GM18508 (cell line): ENCODE results near the gene CELSR3.

Experiments
- ATAC-seq: cut with Tn5 transposase; IDR thresholded peaks from one replicate; pipeline ENCODE4 v1.9.1; 2021; ENCODE audit warnings: moderate number of reproducible peaks; ENCODE audit not compliant: insufficient read depth, unreplicated experiment

CELSR3 gene

DNA sequence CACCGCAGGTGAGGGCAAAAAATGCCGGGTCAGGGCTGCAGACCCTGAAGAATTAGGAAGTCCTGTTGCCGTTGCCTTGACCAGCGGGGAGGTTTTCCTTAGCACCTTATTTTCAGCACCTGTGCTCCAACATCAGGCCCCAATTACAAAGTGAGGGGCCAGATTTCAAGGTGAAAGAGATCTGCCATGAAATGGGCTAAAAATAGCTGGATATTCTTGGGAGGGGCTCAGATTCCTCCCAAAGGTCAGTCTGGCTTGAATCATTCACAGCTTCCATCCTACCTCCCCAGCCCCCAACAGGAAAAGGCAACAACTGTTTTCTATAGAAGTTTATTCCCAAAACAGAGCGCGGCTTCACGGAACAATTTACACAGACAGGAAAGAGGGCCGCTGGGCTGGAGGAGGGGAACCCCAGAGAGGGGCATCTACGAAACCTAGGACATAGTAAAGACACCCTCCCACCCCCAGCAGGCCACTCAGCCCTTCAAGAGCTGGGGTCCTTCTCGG lies 26.5 kb downstream of the CELSR3 start:
- no peak for ATAC-seq

DNA sequence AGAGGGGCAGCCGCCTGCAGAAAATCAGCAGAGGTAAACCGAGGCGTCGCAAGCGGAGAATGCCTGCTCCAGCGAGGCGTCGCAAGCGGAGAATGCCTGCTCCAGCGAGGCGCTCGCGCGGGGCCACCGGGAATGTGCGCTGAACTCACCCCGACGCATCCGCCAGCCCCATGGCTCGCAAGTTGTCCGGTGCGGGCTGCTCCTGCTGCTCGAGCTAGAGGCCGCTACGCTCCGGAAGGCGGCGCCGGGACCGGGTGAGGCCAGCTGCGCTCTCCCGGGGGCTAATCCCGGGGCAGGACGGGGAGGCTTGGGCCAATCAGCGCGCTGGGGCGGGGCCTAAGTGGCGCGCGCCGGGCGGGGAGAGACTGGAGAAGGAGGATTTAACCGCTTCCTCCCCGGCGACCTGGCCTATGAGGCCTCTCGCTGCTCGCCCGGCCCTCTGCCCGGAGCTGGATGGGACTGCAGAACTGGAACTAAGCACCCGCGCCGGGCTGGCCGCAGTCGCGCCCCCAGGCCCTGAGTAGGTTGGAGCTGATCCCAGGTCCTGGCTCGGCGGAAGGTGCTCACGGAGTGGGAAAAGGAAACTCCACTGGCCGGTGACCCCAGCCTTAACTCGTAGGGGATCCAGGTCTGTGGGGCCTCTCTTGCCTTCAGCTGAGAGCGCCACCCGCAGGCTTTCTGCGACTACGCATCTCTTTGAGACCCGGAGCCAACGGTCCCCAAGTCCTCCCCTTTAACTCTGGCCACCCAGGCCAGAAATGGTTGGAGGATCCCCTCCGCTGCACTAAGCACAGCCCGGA lies 27.3 kb downstream of the CELSR3 start, which contains the start of gene SLC26A6:
Gene SLC26A6 (minus strand): TSS at position 240 of the 800 bp plus-strand sequence. CDS start 68 bp downstream, at position 172.
- ATAC-seq, result no peak

DNA sequence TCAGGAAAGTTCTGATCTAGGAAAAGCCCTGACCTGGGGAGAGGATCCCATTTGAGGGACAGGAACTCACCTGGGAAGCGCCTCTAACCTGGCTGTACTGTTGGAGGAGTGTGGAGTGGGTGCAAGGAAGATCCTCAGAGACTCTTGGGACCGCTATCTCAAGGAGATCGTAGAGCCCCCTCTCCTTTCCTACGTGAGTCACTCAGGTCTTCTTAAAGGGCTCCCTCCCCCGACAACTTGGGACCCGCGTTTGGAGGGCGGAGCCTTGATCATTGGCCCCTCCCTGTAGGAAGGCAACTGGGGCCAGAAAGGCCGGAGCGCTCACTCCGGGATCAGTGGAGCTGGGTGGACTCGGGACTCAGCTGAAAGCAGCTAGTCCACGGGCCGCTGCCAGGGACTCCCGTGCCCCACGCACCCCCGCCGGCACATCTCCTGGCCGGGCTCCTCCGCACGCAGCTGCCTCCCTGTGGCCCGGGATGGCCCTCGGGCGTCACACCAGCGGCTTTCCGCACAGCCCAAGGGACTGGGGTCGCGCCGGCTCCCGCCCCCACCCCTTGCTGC lies 27.9 kb downstream of the CELSR3 start:
- ATAC-seq, result no peak

DNA sequence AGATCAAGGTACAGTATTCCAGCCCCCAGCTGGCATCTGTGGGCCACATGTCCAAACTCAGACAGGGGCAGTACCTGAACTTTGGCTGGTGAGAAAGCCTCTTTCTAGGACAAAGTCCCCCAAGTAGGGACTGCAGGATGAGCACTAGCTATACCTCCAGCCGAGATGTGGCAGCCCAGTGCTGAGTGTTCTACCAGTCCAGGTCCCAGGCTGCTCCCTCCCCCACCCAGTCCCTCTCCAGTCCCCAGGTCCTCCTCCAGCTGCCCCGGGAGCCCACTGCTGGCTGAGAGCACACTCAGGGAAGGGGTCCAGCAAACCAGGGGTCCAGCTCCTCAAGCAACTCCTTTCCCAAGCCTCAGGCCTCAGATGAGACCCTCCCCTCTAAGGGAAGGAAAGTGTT lies 28.9 kb downstream of the CELSR3 start:
- no peak for ATAC-seq

DNA sequence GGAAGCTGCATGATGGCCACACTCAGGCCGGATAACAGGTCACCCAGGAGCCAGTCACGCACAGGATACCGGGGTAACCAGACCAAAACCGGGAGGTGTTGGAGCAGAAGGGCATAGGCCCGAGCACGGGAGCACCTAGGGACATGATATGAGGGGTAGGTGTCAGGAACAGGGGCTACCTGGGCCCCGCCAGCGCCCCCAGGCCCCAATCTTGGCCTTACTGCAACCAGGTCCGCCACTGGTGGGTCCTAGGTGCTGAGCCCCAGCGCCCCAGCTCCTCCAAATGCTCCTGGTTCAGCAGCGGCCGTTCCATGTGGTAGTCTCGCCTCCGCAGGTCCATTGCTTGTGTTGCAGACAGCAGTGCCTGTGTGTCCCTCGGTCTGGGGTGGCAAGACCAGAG lies 29.4 kb downstream of the CELSR3 start:
- ATAC-seq, result no peak

DNA sequence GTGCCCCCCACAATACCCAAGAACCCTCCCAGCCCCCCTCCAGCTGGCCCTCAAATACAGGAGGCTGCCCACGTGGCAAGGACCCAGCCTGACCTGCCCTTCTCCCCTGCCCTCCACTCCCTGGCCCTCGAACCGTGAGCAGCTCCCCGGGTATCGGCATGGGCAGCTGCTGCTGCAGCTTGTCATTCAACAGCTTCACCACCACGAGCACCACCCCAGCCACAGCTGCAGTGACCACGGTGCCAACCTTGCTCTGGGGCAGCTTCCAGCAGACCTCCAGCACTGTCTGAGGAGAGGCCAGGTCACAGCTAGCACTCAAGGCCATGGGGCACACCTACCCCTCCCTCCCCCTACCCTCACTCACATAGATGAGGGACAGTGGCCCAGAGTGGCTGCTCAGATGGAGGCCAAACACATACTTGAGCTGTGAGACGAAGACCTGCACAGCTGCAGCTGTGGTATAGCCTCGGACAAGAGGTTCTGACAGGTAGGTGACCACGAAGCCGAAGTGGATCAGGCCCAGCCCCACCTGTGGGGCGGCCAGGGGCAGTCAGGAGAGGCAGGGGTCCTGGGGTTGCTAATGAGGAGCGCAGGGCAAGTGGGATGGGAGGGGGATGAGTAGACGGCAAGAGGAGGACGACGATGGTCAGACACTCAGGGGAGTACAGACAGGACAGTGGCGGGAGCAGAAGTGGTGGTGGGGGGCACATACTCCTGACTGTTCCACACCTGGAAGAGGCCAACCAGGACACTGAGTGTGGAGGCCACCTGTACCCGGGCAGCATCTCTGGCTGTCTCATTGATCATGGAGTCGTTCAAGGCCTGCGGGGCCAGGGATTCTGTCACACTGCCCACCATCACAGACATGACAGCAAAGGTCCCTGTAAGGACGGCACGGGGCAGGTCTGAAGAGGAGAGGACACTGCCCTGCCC lies 30.9 kb downstream of the CELSR3 start:
- no peak for ATAC-seq

DNA sequence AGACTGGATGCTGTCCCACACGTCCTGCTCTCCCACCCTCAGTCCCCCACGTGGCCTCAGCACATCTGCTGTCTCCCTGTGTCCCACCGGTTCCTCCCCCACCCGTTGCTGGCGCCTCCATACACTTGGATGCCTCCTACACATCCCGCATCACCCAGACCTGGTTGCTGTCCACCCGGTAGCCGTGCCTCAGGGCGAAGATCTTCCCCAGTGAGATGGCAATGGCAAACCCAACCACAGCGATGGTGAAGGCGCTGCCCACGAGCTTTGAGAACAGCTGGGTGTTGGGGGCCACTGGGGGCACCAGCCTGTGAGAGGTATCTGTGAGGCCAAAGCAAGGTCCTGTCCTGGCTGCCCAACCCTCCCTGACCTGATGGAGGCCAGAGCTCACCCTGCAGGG lies 31.9 kb downstream of the CELSR3 start:
- no peak for ATAC-seq

DNA sequence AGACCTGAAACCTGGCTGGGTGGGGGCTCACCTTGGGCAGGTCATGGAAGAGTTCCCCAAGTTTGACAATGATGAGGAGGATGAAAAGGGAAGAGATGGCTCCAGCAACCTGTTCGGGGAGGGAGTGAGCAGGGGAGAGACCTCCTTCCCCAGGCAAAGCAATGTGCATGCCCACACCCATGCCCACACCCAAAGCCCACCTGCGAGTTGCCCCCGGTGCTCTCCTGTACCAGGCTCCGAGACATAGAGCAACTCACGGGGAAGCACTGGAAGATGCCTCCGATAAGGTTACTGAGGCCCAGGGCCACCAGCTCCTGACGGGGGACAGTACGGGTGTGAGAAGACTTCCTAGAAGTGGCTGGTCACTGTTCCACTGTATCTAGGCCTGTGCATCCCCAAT lies 32.3 kb downstream of the CELSR3 start:
- no peak for ATAC-seq

DNA sequence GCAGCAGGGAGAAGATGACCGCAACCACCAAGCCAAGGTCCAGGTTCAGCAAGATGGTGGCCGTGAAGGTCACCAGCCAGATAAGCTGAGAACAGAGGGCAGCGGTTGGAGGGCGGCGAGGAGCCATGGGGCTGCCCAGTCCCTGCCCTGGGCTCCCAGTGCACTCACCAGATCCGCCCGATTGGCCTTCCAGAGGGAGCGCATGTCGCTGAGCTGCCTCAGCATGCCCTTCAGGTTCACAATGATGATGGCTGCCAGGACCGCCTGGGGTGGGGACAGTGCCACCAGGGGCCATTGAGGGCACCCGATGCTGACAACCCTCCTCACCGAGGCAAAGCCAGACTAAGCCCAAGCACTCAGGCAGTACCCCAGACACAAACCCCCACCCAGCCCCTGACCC lies 32.8 kb downstream of the CELSR3 start:
- ATAC-seq, result no peak

DNA sequence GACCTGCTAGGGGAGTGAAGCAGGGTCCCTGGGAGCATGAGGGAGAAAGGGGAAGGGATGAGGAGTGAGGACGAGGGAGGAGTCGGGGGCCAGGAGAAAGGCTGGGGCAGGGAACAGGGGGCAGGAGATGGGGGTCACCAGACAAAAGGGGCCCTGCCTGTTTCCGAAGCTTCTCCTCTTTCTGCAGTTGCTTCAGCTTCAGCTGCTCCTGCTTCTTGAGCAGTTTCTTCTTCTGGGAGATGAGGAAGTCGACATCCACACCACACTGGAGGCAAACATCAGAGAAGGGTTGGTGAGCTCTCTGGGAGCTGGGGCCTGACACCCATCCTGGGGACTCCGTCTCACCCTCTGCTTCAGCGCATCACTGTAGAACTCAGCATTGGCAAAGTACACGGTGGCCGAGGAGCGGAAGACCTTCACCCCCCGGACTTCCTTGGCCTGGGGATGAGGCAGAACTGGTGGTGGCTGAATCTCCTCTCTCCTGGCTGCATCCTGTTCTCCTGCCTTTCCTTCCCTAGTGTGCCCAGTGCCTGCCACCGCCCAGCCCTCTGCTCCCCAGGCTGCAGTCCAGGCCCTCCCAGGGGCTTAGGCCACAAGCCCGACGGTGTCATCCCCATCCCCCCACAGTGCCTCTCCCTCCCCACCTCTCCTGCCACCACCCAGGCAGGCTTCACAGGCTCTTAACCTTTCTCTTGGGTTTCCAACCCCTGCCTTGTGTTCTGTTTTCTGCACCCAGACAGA lies 34.2 kb downstream of the CELSR3 start:
- no peak for ATAC-seq

DNA sequence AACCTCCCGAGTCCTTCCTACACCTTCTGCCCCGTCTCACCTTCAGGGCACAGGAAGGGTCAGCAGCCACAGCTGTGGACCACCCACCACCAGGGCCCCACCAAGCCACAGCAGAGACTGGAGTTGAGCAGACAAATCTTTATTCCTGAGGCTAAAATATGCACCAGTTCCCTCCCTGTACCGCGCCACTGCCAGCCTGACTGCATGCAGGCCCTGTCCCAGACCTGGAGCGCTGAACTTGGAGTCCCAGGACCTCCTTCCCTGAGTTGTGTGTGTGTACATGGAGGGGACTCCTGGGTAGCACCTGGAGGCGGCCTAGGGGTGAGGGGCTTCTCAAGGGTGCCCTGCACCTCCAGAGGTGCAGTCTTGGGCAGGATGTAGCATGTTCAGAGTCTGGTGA lies 37.1 kb downstream of the CELSR3 start:
- ATAC-seq, result no peak

DNA sequence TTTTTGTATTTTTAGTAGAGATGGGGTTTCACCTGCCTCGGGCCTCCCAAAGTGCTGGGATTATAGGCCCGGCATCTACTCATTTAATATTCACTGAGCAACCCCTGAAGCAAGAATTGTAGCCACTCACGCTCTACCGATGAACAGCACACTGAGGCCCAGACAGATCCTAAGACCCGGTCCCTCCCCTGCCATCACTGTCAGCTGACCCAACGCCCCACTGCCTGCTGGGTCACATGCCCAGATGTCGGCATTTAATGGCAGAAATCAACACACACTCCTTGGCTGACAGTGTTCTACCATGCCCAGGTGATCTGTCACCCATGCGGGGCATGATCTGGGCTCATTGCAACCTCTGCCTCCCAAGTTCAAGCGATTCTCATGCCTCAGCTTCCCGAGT lies 37.9 kb downstream of the CELSR3 start:
- ATAC-seq, result no peak

DNA sequence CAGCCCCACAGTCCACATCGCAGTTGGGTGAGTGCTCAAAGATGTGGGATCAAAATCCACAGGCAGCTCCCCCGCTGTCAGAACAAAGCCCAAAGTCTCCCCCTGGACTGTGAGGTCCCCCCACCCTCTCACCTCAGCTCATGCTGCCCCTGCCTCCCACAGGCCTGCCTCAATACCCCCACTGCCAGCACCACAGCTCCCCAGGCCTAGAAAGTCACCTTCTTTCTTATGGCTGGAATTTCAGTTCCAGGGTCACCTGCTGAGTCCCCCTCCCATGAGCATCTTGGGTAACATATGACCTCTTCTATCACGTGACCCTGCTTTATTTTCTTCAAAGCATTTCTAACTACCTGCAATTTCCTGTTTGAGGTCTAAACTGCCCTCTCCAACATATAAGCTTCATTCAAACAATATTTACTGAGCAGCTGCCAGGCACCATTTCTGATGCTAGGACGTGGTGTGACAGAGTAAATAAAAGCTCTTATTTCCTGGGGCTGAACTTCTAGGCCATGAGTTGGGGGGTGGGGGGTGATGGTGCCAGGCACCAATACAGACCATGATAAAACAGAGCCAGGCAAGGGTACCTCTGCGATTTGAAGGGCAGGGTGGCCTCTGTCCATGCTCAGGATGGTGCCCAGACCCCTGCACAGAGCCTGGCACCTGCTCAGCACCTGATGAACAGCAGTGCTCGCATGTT lies 38.7 kb downstream of the CELSR3 start:
- ATAC-seq, result no peak

DNA sequence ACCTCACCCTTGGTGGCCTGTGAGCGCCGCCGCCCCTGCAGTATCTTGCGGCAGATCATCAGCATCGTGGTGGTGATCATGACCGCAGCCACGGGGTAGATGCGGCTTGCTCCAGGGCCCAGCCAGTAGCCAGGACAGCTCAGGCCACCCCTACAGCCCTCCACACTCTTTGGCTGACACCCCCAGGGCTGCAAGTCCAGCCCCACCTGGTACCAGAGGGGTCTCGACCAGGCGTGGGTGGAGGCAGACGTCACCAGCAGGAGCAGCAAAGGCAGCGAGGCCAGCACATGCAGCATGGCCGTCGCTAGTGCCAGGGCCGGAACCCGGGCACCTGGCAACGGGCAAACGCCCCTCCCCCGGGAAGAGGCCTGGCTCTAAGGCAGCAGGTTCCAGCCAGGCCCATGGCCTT lies 41.2 kb downstream of the CELSR3 start, which contains the start of gene TMEM89:
Gene TMEM89 (minus strand): TSS at position 309 of the 409 bp plus-strand sequence. CDS start 13 bp downstream, at position 296.
- no peak for ATAC-seq

DNA sequence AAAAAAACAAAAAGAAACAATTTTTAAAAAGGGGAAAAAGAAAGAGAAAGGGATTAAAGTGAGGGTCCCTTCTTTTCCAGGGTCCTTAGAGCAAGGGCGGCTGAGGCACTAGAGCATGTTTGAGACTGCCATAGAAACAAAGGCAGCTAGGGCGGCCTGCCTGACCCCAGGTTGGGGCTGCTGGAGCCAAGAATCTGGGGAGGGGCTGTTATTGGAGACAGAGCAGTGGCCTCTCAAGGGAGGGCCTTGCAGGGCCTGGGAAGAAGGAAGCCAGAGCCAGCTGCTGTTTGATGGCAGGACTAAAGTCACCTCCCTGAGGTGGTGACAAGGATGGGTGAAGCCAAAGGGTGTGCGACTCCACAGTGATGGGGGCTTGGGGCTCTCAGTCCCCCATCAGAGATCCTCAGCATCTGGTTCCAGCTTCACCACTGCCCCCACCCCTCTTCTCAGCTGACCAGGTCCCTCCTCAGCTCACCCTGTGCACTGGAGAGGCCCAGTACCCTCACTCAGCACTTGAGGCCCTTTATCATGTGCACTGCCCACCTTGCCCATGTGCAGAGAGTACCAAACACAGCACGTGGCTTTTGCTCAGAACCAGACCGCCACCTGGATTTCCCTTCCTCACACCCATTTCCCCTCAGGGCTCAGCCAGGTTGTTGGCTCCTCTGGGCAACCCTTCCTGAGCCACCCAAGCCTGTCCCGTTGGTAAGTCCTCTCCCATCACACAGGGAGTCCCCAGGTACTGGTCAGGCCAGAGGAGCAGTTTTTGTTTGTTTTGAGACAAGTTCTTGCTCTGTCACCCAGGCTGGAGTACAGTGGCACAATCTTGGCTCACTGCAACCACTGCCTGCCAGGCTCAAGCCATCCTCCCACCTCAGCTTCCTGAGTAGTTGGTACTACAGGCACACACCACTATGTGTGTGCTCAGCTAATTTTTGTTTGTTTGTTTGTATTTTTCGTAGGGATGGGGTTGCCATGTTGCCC lies 42.9 kb downstream of the CELSR3 start:
- ATAC-seq, result no peak

DNA sequence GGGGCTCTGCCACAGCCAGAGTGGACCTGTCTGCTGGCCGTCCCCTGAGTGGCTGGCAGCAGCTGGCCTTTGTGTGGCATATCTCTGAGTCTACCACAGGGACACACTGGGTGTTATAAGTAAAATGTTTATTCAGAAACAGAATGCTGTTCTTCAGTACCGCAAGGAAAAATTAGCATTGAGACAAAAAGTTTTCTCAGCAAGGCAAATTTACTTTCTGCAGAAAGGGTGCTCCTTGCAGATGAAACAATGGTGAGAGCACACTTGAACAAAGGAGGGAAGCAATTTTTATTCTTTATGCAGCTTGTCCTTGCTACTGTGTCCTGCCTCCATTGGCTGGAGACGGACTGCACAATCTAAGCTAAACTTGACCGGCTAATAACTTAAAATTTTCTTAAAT lies 45.1 kb downstream of the CELSR3 start:
- ATAC-seq, result no peak

DNA sequence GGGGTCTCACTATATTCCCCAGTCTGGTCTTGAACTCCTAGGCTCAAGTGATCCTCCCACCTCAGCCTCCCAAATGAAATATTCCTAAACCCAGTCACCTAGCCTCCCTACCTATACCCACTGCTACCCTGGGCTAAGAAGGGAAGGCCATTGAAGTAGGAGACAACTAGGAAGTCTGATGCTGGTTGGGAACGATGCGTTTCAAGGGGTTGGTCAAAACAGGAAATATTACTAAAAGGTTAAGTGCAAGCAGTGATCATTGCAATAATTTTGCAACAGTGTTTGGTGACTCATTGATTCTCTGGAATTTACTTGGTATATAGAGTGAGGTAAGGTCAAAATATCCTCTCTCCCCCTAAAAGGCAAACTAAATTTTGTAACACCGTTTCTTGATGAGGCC lies 48.6 kb downstream of the CELSR3 start:
- ATAC-seq, result no peak

DNA sequence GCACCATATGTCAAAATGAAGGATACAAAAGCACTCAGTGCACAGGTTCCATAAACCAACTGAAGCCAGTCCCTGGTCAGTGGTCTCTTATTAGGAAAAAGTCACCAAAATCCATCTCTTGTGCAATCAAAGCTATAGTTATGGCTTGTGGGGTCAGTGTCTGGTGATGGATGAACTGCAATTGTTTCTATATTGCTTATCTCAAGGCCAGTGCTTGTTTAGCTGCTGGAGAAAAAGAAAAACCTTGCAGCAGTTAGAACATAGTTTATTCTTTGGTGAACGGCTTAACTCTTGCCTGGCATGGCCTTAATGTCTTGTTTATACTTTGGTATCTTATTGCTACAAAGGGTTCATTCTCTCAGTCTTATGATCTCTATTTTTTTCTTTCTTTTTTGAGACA lies 50.4 kb downstream of the CELSR3 start:
- ATAC-seq, result no peak
